ENCODE data around the gene AKT3. TPM values are rescaled to one million over a fixed set of nuclear protein-coding genes. Genes with fewer than 3 reads are reported as not detected.

Gene AKT3
- total RNA-seq, 4 donors from 2014 or later, result 3.8 to 31.7 (median 8.6) TPM

GRCh38 chr1:243770860-243771259 lies 79.2 kb downstream of the AKT3 start:
- 80% methylated on average over 1 of the region's 1 CpG for WGBS
- no peak for DNase-seq (ENCODE audit: low spot score in 2 of 2)

GRCh38 chr1:243765676-243766075 lies 84.4 kb downstream of the AKT3 start:
- H3K27me3 ChIP-seq, result no peaks in the 10 kb centered on the region
- no peak overlapping the region for H3K27ac ChIP-seq
- 64% methylated on average over 2 of the region's 2 CpGs for WGBS
- no peak overlapping the region for H3K4me3 ChIP-seq
- TF ChIP-seq POLR2AphosphoS5 (IDR thresholded peaks at IDR 0.05), result no peak
- H3K4me1 ChIP-seq, result no peaks in the 10 kb centered on the region
- H3K9me3 ChIP-seq, result no peaks in the 10 kb centered on the region
- DNase-seq (ENCODE audit: low spot score in 2 of 2), result no peak
- H3K36me3 ChIP-seq, result no peaks in the 10 kb centered on the region

More at GRCh38 chr1:243770860-243771259, 79.2 kb downstream of the AKT3 start:
- no peaks in the 10 kb centered on the region for H3K27me3 ChIP-seq
- H3K4me3 ChIP-seq, result no peak overlapping the region
- H3K9me3 ChIP-seq, result no peaks in the 10 kb centered on the region
- H3K4me1 ChIP-seq, result no peaks in the 10 kb centered on the region
- H3K27ac ChIP-seq, result no peak overlapping the region
- H3K36me3 ChIP-seq, result no peaks in the 10 kb centered on the region
- TF ChIP-seq POLR2AphosphoS5 (IDR thresholded peaks at IDR 0.05) (no peak), EP300 (IDR thresholded peaks at IDR 0.05) (no peak), POLR2A (IDR thresholded peaks at IDR 0.05) (no peak)
- TF ChIP-seq, protein P1, sequence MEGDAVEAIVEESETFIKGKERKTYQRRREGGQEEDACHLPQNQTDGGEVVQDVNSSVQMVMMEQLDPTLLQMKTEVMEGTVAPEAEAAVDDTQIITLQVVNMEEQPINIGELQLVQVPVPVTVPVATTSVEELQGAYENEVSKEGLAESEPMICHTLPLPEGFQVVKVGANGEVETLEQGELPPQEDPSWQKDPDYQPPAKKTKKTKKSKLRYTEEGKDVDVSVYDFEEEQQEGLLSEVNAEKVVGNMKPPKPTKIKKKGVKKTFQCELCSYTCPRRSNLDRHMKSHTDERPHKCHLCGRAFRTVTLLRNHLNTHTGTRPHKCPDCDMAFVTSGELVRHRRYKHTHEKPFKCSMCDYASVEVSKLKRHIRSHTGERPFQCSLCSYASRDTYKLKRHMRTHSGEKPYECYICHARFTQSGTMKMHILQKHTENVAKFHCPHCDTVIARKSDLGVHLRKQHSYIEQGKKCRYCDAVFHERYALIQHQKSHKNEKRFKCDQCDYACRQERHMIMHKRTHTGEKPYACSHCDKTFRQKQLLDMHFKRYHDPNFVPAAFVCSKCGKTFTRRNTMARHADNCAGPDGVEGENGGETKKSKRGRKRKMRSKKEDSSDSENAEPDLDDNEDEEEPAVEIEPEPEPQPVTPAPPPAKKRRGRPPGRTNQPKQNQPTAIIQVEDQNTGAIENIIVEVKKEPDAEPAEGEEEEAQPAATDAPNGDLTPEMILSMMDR (IDR thresholded peaks at IDR 0.05), result no peak

DNA sequence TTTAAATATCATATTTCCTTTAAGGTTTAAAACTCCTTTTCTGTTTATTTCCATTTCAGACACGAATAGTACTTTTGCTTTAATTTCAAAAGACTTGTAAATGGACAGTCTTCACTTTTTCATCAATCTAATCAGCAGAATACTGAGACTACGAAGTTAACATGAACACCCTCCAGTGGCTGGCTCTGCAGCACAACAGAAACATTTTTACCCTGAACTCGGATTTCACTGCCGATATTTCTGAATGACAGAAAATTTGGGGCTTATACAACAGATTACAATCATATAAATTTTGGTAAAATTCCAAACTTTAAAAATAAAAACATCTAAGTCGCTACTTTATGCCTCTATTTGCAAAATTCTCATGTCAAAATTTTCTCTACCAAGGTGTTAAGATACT lies 86.2 kb downstream of the AKT3 start:
- H3K27ac ChIP-seq, result no peak overlapping the region
- no peaks in the 10 kb centered on the region for H3K9me3 ChIP-seq
- TF ChIP-seq, protein P1 (IDR thresholded peaks at IDR 0.05), result no peak
- TF ChIP-seq POLR2A (IDR thresholded peaks at IDR 0.05), result no peak
- no peak for TF ChIP-seq EP300 (IDR thresholded peaks at IDR 0.05)
- TF ChIP-seq POLR2AphosphoS5 (IDR thresholded peaks at IDR 0.05), result no peak
- H3K36me3 ChIP-seq, result no peaks in the 10 kb centered on the region
- WGBS, result 72% methylated on average over 5 of the region's 5 CpGs
- H3K4me1 ChIP-seq, result no peaks in the 10 kb centered on the region
- H3K27me3 ChIP-seq, result no peaks in the 10 kb centered on the region
- no peak overlapping the region for H3K4me3 ChIP-seq
- no peak for DNase-seq (ENCODE audit: low spot score in 2 of 2)

DNA sequence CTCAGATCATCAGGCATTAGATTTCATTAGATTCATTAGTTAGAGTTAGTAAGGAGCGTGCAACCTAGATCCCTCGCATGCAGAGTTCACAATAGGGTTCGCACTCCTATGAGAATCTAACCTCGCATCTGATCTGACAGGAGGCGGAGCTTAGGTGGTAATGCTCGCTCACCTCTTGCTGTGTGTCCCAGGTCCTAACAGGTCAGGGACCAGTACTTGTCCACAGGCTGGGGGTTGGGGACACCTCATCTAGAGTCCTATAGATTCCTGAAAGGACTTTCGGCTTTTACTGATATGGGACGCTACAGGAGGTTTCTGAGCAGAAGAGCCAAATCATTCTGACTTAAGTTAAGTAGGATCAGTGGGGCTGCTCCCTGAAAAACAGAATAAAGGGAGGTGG lies 91.4 kb downstream of the AKT3 start:
- Histone ChIP-seq H3K27me3 (no peaks in the 10 kb centered on the region), H3K27ac (no peak overlapping the region), H3K36me3 (no peaks in the 10 kb centered on the region), H3K9me3 (no peaks in the 10 kb centered on the region), H3K4me3 (no peak overlapping the region), H3K4me1 (no peaks in the 10 kb centered on the region)
- TF ChIP-seq POLR2A (IDR thresholded peaks at IDR 0.05) (no peak), EP300 (IDR thresholded peaks at IDR 0.05) (no peak), POLR2AphosphoS5 (IDR thresholded peaks at IDR 0.05) (no peak)
- TF ChIP-seq, protein P1 (IDR thresholded peaks at IDR 0.05), result no peak
- WGBS, result 89% methylated on average over 8 of the region's 8 CpGs
- no peak for DNase-seq (ENCODE audit: low spot score in 2 of 2)

DNA sequence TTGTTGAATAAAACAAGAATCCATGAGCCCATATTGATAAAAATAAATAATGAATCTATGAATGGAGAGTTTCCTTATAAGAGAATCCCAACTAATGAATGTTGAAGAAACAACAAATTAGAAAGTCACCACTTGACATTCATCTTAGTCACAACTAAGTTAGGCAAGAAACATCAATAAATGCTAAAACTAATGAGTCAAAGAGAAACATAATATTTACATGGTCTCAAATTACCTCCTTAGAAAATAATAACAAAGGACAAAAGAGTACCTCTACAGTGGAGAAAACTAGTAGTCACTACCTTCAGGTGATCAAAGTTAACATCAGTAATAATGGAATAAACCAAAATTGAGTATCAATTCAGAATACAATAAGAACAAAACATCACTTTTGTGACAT lies 93.5 kb downstream of the AKT3 start:
- DNase-seq (ENCODE audit: low spot score in 2 of 2), result no peak
- H3K27me3 ChIP-seq, result no peaks in the 10 kb centered on the region
- TF ChIP-seq POLR2AphosphoS5 (IDR thresholded peaks at IDR 0.05), result no peak
- TF ChIP-seq EP300 (IDR thresholded peaks at IDR 0.05), result no peak
- TF ChIP-seq POLR2A (IDR thresholded peaks at IDR 0.05), result no peak
- TF ChIP-seq, protein P1 (IDR thresholded peaks at IDR 0.05), result no peak

GRCh38 chr1:243754348-243754747 lies 95.7 kb downstream of the AKT3 start:
- WGBS, result 98% methylated on average over 6 of the region's 6 CpGs
- H3K27ac ChIP-seq, result no peak overlapping the region
- no peak for TF ChIP-seq EP300 (IDR thresholded peaks at IDR 0.05)
- no peaks in the 10 kb centered on the region for H3K4me1 ChIP-seq
- DNase-seq (ENCODE audit: low spot score in 2 of 2), result no peak
- no peaks in the 10 kb centered on the region for H3K9me3 ChIP-seq
- H3K4me3 ChIP-seq, result no peak overlapping the region
- no peaks in the 10 kb centered on the region for H3K27me3 ChIP-seq
- no peaks in the 10 kb centered on the region for H3K36me3 ChIP-seq

More for the DNA sequence above, 93.5 kb downstream of the AKT3 start:
- no peaks in the 10 kb centered on the region for H3K9me3 ChIP-seq
- no peak overlapping the region for H3K27ac ChIP-seq
- H3K4me1 ChIP-seq, result no peaks in the 10 kb centered on the region
- no peak overlapping the region for H3K4me3 ChIP-seq
- H3K36me3 ChIP-seq, result no peaks in the 10 kb centered on the region

Data from suprapubic skin (tissue), 4 donors.